Forelimb muscle (tissue), 1 donor: ENCODE measurements around the gene RUNX1. TPM values are rescaled to one million over a fixed set of nuclear protein-coding genes. Genes with fewer than 3 reads are reported as not detected.
"Not testable (repeated sequence)": the region's sequence is repeated elsewhere in the genome, so short reads cannot be mapped to it uniquely, and the experiment has no call there.

Experiments
- DNase-seq: peaks from one replicate; pipeline ENCODE4 v3.0.0-alpha.2; 2013; ENCODE audit warnings: low read depth
- polyA plus RNA-seq: library from polyadenylated mRNA; unstranded; fragments of 120-200 nt; gene quantifications from one replicate; pipeline ENCODE4 v1.2.1, GENCODE V29; 2013; ENCODE audit not compliant: insufficient read length

Gene RUNX1
- polyA plus RNA-seq, 1 donor: 5.3 TPM

- no peak for DNase-seq
These were observed 32.4 kb downstream of the RUNX1 start for GRCh38 chr21:35016517-35017188.

DNA sequence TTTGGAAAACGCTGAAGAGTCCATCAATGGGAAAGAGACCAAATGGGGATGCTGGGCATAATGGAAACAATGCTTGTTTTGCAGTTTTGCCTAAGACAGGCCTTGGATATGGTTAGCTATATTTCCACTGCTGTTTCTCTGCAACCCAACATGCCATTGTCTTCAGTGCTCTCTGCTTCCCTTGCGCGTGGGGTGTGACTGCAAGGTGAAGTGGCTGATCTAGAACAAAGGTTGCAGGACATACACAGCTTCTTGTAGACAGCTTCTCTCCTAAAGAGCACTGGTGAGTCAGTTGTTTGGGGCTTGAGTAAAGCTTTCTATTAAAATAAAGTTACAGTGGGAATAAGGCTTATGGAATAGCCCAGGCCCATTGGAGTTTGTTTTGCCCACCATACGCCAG is 33.0 kb downstream of the RUNX1 start:
- DNase-seq: no peak

DNA sequence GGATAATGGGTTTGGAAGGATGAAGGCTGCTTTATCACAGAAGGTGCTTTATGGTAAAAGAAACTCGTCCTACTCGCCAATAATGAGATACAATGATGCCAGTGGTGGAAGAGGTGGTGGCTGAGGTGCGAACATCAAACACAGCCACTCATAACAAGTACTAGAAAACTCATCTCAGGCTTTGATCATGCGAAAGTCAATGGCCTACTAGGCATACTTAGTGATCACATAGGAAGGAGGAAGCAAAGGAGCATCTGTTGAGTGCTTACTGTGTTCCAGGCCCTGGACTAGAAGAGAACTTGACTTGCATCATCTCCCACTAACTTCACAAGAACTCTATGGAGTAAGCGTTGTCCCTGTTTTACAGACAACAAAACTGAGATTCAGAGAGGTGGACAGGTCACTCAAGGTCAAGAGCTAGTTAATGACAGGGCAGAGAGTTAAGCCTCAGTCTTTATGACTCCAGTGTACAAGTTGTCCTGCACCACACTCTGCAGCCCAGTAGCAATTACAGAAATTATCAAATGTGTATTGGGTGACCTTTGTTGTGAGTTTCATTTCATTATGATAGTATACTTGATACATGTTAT is 33.6 kb downstream of the RUNX1 start:
- no peak for DNase-seq

DNA sequence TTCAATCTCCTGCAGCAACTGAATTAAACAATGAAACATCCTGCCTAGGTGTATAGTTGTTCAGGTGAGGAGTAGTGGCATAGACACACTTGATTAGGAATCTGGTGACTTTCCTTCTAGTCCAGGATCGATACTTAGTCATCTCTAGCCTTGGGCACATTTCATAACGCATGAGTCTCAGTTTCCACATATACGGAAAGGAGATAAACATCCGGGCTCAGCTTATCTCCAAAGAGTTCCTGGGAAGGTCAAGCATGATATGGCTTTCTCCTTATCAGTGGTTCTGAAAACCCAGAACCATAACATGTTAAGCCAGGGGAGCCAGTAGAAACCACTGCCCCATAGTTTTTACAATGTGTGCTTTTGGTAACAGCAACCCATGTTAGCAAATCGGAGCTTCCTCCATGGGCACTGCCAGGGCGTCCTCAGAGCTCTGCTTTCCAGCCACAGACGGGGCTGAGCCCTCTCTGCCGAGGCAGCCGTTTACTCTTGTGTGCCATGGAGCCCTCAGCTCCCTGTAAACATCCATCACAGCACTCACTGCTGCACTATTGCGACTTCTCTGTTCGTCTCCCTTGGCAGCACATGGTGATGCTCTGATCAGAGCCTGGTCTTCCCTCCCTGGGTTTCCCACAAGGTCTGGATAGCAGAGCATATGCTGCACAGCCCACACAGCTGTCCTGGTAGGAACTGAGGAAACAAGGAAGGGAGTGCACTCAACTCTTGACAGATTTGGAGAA is 34.6 kb downstream of the RUNX1 start:
- DNase-seq: no peak

GRCh38 chr21:35011681-35012080 is 37.4 kb downstream of the RUNX1 start:
- no peak for DNase-seq

DNA sequence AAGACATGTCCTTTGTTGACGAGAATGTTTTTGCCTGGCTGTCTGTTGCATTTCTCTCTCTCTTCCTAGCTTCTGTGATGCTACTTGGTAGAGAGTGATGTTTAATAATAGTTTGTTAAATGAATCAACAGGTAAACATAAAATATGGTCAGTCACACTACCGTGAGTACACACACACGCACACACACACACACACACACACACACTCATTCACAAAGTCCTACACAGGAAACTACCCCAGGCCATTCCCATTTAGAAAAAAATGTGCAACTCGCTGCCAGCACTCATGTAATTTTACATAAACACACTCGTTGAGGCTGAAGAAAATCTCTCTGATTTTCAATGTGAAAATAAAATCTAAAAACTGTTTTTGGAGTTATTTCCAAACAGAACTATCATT is 38.7 kb downstream of the RUNX1 start:
- DNase-seq: no peak

- no peak for DNase-seq
These were observed 41.8 kb downstream of the RUNX1 start for GRCh38 chr21:35007348-35007747.

- no peak for DNase-seq
These were observed 42.3 kb downstream of the RUNX1 start for GRCh38 chr21:35006771-35007170.

DNA sequence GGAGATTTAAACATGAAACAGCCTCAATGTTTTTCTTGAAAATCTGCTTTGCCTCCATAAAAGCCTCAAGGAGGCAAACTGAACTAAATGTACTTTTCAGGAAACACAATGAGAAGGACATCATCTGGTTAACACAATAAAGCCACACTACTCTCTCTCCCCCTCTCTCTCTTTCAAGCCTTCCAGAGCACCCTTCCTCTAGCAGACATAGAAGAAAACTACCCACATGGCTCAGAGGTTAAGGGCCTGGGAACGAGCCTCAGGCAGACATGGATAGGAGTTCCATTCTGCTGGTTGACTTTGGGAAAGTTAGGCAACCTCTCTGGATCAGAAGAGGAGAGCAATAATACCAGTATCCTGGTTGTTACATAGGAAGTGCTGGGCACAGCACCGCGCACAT is 42.9 kb downstream of the RUNX1 start:
- no peak for DNase-seq

- no peak for DNase-seq
These were observed 43.4 kb downstream of the RUNX1 start for GRCh38 chr21:35005560-35006224.

DNA sequence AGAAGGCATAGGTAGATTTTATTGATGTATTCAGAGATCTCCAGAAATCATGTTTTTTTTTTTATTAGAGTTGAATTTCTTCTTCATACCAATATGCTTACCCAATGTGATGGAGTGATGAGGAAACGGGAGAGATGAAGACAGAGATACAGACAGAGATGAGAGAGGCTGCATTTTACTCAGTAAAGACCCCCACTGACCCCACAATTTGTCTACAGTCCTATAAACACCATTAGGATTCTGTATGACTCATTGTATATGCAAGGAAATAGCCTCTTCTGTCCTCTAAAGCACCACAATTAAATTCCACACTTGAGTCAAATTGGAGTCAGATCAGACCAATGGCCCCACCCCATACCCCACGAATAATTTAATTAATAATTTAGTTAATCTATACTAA is 44.0 kb downstream of the RUNX1 start:
- no peak for DNase-seq

DNA sequence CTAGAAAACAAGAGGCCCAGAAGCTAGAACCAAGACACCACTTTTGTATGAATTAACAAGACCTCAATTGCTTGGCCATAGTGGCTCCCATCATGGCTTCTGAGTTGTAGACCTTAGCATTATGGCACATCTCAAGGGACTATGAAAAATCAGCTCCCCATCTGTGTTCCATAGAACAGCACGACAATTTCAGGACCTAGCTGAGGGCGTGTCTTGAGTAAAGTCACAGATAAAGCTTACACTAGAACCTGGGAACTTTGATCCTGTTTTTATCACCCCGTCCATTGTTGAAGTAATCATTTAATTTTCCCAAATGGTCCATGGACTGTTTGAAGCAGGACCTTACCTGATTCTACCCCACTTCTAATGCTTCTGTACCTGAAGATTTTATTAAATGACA is 44.8 kb downstream of the RUNX1 start:
- no peak for DNase-seq

GRCh38 chr21:35002879-35003722 is 46.0 kb downstream of the RUNX1 start:
- no peak for DNase-seq

DNA sequence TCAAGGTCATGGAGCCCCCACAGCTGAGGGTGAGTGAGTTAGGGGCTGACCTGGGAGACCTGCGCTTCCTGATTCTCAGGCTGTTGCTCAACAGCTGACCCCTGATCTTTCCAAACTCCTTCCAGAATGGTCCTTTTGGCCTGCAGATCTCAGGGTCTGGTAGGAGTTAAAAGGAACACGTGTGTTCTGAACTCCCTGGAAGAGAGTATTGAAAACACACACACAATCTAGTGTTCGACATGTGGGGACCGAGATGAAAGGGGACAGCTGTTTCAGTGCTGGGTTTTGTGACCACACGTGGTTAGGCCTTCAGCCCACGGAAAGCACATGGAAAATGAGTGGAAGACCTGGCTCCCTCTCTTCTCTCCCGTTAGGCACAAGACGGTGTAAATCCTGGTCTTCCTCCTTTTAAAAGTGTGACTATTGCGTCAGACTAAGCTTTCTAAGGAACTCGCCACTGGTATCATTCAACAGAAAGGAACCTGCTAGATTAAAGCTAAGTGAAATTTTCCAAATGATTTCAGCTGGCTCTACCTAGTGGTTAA is 49.6 kb downstream of the RUNX1 start:
- no peak for DNase-seq

- no peak for DNase-seq
These were observed 50.9 kb downstream of the RUNX1 start for GRCh38 chr21:34998176-34998575.

- DNase-seq: no peak
These were observed 51.8 kb downstream of the RUNX1 start for GRCh38 chr21:34997294-34997693.

- DNase-seq: no peak
These were observed 52.6 kb downstream of the RUNX1 start for GRCh38 chr21:34996304-34997101.

GRCh38 chr21:34995979-34996303 is 53.2 kb downstream of the RUNX1 start:
- DNase-seq: no peak

- DNase-seq: no peak
These were observed 54.1 kb downstream of the RUNX1 start for GRCh38 chr21:34994766-34995631.

- not testable (repeated sequence) for DNase-seq
These were observed 55.6 kb downstream of the RUNX1 start for GRCh38 chr21:34993521-34993921.
